HEK293 (cell line): Measurements from ENCODE around the gene NEFH.

Source experiments
- CTCF ChIA-PET: fragments of 350-600 bp; formaldehyde crosslinking; extraction: SDS; loops from one replicate; lab custom pipeline; 2021; ENCODE audit warnings: antibody characterized with exemption; lab: Yijun Ruan, JAX
- POLR2A ChIA-PET: fragments of 300-600 bp; formaldehyde crosslinking; extraction: SDS; loops from one replicate; lab custom pipeline; 2020; ENCODE audit warnings: antibody characterized with exemption, inconsistent platforms; lab: Yijun Ruan, JAX
- H3K27ac ChIP-seq: fragments of 200-500 bp; sonication (Bioruptor generic); 2 replicates; pipeline ENCODE4 v1.5.1; 2014; ENCODE audit warnings: low read depth, low read length, control low read depth, inconsistent platforms; ENCODE audit errors: extremely low read depth
- H3K36me3 ChIP-seq, 2 experiments: fragments of 200-500 bp in 1 of 2; sonication (Bioruptor generic) in 1 of 2; 1 replicate in 1 of 2; 2 replicates in 1 of 2; pipeline ENCODE4 v1.5.1; 2014 to 2017; ENCODE audit warnings: inconsistent platforms in 2 of 2, low read length in 2 of 2; ENCODE audit not compliant: control insufficient read depth in 2 of 2, insufficient read depth in 1 of 2
- H3K4me1 ChIP-seq: fragments of 200-500 bp; sonication (Bioruptor generic); 2 replicates; pipeline ENCODE4 v1.5.1; 2014; ENCODE audit warnings: mild to moderate bottlenecking, low read length, inconsistent platforms; ENCODE audit not compliant: control insufficient read depth, insufficient read depth
- H3K4me3 ChIP-seq: 2 replicates; pipeline ENCODE4 v1.5.1; 2011; ENCODE audit warnings: low read depth, mild to moderate bottlenecking, control low read depth, low read length, moderate library complexity
- H3K9me3 ChIP-seq: fragments of 200-500 bp; sonication (Bioruptor generic); 2 replicates; pipeline ENCODE4 v1.5.1; 2014; ENCODE audit warnings: low read depth, low read length, inconsistent platforms; ENCODE audit not compliant: control insufficient read depth, insufficient read depth
- BCL11A ChIP-seq: fragments of 450-650 bp; formaldehyde crosslinking; IDR thresholded peaks from 2 replicates; pipeline ENCODE4 v1.5.1; 2016; ENCODE audit warnings: low read depth, missing biosample characterization, missing genetic modification characterization
- GLIS1 ChIP-seq: fragments of 450-650 bp; formaldehyde crosslinking; IDR thresholded peaks from 2 replicates; pipeline ENCODE4 v1.5.1; 2016; ENCODE audit warnings: missing biosample characterization, missing genetic modification characterization
- KLF17 ChIP-seq: fragments of 450-650 bp; formaldehyde crosslinking; IDR thresholded peaks from 2 replicates; pipeline ENCODE4 v1.5.1; 2016; ENCODE audit warnings: missing biosample characterization, missing genetic modification characterization
- SETDB1 ChIP-seq: IDR thresholded peaks from one replicate; pipeline ENCODE4 v1.6.1; 2017; ENCODE audit warnings: mild to moderate bottlenecking, low read length, moderate library complexity, mixed read lengths; ENCODE audit not compliant: insufficient read length
- ZBTB10 ChIP-seq: fragments of 450-650 bp; formaldehyde crosslinking; IDR thresholded peaks from 2 replicates; pipeline ENCODE4 v1.5.1; 2016; ENCODE audit warnings: missing biosample characterization, missing genetic modification characterization
- ZBTB21 ChIP-seq: fragments of 450-650 bp; formaldehyde crosslinking; IDR thresholded peaks from 2 replicates; pipeline ENCODE4 v1.5.1; 2017; ENCODE audit warnings: missing biosample characterization, missing genetic modification characterization
- ZNF138 ChIP-seq: fragments of 450-650 bp; formaldehyde crosslinking; IDR thresholded peaks from 2 replicates; pipeline ENCODE4 v1.5.1; 2016; ENCODE audit warnings: missing biosample characterization, missing genetic modification characterization, borderline replicate concordance
- ZNF202 ChIP-seq: fragments of 450-650 bp; formaldehyde crosslinking; IDR thresholded peaks from 2 replicates; pipeline ENCODE4 v1.5.1; 2016; ENCODE audit warnings: missing biosample characterization, missing genetic modification characterization, borderline replicate concordance
- ZNF350 ChIP-seq: fragments of 450-650 bp; formaldehyde crosslinking; IDR thresholded peaks from 2 replicates; pipeline ENCODE4 v1.5.0; 2017; ENCODE audit warnings: missing biosample characterization, mild to moderate bottlenecking, missing genetic modification characterization
- ZNF48 ChIP-seq: fragments of 450-650 bp; formaldehyde crosslinking; IDR thresholded peaks from 2 replicates; pipeline ENCODE4 v1.5.1; 2016; ENCODE audit warnings: missing biosample characterization, missing genetic modification characterization
- ZNF510 ChIP-seq: fragments of 450-650 bp; formaldehyde crosslinking; IDR thresholded peaks from 2 replicates; pipeline ENCODE4 v1.5.1; 2018; ENCODE audit warnings: mild to moderate bottlenecking, missing genetic modification characterization, missing biosample characterization; ENCODE audit not compliant: insufficient replicate concordance
- ZNF521 ChIP-seq: fragments of 450-650 bp; formaldehyde crosslinking; IDR thresholded peaks from 2 replicates; pipeline ENCODE4 v1.5.1; 2017; ENCODE audit warnings: missing biosample characterization, mild to moderate bottlenecking, missing genetic modification characterization
- ZNF549 ChIP-seq: fragments of 450-650 bp; IDR thresholded peaks from 2 replicates; pipeline ENCODE4 v1.5.1; 2018; ENCODE audit warnings: missing biosample characterization, missing genetic modification characterization, mild to moderate bottlenecking, inconsistent platforms, moderate library complexity
- ZNF571 ChIP-seq: fragments of 450-650 bp; formaldehyde crosslinking; IDR thresholded peaks from 2 replicates; pipeline ENCODE4 v1.5.0; 2017; ENCODE audit warnings: missing biosample characterization, missing genetic modification characterization
- ZNF623 ChIP-seq: fragments of 450-650 bp; formaldehyde crosslinking; IDR thresholded peaks from 2 replicates; pipeline ENCODE4 v1.5.1; 2016; ENCODE audit warnings: missing biosample characterization, missing genetic modification characterization
- ZNF664 ChIP-seq: fragments of 450-650 bp; formaldehyde crosslinking; IDR thresholded peaks from 2 replicates; pipeline ENCODE4 v1.5.1; 2016; ENCODE audit warnings: missing biosample characterization, missing genetic modification characterization
- ZSCAN16 ChIP-seq: fragments of 450-650 bp; formaldehyde crosslinking; IDR thresholded peaks from 2 replicates; pipeline ENCODE4 v1.5.1; 2016; ENCODE audit warnings: missing biosample characterization, missing genetic modification characterization
- TF ChIP-seq, protein P1 (sequence below): fragments of 450-650 bp; formaldehyde crosslinking; IDR thresholded peaks from 2 replicates; pipeline ENCODE4 v1.5.1; 2017; ENCODE audit warnings: missing biosample characterization, missing genetic modification characterization

The NEFH gene

DNA sequence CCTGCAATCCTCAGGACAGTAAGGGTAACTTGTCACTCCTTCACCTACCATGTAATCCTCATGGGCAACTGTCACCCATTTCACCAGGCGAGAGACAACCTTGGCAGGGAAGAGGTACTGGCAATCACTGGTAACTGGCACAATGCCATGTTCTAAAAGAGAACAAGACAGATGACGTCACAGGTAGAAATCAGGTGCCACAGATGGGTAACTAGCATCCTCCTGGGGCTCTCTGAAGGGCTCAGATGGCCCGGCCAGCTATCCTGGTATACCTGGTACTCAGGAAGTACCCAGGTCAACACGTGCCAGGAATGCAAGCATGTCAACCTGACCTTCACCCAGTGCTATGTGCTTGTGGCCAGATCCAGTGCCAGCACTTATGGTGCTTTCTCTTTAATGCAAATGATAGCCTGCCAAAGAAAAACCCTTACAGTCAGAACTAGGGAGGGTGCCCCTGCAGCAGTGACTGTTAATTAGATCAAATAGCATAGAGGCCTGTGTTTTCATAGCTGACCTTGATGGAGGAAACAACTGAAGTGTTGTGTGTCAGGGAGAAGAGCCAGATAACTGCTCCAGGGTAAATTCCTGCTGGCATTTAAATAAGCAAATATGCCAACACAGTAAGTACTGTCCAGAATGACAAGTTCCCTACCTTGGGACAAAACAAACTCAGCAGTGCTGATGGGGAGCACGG lies 37.3 kb downstream of the NEFH start (continued):
- TF ChIP-seq ZBTB10 (tag by site-specific recombination) = no peak
- TF ChIP-seq ZNF48 = no peak
- TF ChIP-seq, protein P1, sequence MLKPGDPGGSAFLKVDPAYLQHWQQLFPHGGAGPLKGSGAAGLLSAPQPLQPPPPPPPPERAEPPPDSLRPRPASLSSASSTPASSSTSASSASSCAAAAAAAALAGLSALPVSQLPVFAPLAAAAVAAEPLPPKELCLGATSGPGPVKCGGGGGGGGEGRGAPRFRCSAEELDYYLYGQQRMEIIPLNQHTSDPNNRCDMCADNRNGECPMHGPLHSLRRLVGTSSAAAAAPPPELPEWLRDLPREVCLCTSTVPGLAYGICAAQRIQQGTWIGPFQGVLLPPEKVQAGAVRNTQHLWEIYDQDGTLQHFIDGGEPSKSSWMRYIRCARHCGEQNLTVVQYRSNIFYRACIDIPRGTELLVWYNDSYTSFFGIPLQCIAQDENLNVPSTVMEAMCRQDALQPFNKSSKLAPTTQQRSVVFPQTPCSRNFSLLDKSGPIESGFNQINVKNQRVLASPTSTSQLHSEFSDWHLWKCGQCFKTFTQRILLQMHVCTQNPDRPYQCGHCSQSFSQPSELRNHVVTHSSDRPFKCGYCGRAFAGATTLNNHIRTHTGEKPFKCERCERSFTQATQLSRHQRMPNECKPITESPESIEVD = no peak
- no peak for TF ChIP-seq ZSCAN16 (tag by site-specific recombination)

- TF ChIP-seq ZNF521 (tag by site-specific recombination) = no peak
- no peak for TF ChIP-seq ZNF571 (tag by site-specific recombination)
- TF ChIP-seq ZNF510 = no peak
- no peak for TF ChIP-seq ZBTB21
- no peak for TF ChIP-seq ZNF549 (tag by site-specific recombination)
- TF ChIP-seq ZNF202 (tag by site-specific recombination) = no peak
- POLR2A ChIA-PET = no interaction called here
- Histone ChIP-seq H3K36me3 (peaks cover 55 to 75% of the 10 kb centered on the region in 2 experiments), H3K4me1 (no peaks in the 10 kb centered on the region), H3K27ac (no peak overlapping the region), H3K9me3 (no peaks in the 10 kb centered on the region), H3K4me3 (no peak overlapping the region)
- CTCF ChIA-PET = interaction anchor here (0.6 kb wide), 1 partner anchor 124 kb away, joined by 4 read pairs; no protein-coding TSS in a partner anchor
Observed at GRCh38 chr22:29518427-29518826, 38.4 kb downstream of the NEFH start.

DNA sequence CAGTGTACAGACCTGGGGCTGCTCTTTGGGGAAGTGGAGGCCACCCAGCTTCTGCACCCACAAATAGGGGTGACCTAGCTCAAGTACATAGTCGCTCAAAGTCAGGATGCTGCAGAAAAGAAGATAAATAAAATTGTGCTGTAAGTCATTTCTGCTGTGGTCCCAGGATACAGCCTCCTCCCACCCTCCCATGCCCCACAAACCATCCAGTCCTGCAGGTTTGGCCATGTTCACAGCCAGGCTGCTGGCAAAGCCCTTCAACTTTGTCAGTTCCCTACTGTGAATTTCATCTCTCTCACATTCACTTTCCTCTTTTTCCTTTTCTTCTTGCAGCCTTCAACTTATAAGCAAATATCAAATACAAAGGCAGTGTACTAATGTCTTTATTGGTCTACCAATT lies 40.0 kb downstream of the NEFH start:
- TF ChIP-seq BCL11A (tag by site-specific recombination) (no peak), SETDB1 (no peak), ZNF664 (tag by site-specific recombination) (no peak), ZNF138 (no peak), ZNF623 (tag by site-specific recombination) (no peak), GLIS1 (no peak), KLF17 (no peak), ZNF350 (tag by site-specific recombination) (no peak)
- TF ChIP-seq, protein P1 = no peak
- no peak overlapping the region for H3K4me3 ChIP-seq
- no peak overlapping the region for H3K27ac ChIP-seq
- CTCF ChIA-PET = interaction anchor here (1.0 to 1.2 kb wide), 2 partner anchors 10 to 15 kb away, joined by 3 to 5 read pairs; no protein-coding TSS in a partner anchor
- POLR2A ChIA-PET = no interaction called here
- peaks cover 50 to 89% of the 10 kb centered on the region in 2 experiments for H3K36me3 ChIP-seq
- H3K9me3 ChIP-seq = no peaks in the 10 kb centered on the region
- H3K4me1 ChIP-seq = no peaks in the 10 kb centered on the region
